A549 (cell line): ENCODE measurements around the gene RPS6KA2.

Source experiments
- SMC3 ChIP-seq: fragments of >200 bp; sonication (Bioruptor Twin); formaldehyde crosslinking; IDR thresholded peaks from 3 replicates; pipeline ENCODE4 v1.6.1; 2018; ENCODE audit warnings: inconsistent platforms
- TF ChIP-seq, protein P1 (sequence below): fragments of >200 bp; sonication (Bioruptor Twin); formaldehyde crosslinking; IDR thresholded peaks from 3 replicates; pipeline ENCODE4 v1.5.1; 2016

DNA sequence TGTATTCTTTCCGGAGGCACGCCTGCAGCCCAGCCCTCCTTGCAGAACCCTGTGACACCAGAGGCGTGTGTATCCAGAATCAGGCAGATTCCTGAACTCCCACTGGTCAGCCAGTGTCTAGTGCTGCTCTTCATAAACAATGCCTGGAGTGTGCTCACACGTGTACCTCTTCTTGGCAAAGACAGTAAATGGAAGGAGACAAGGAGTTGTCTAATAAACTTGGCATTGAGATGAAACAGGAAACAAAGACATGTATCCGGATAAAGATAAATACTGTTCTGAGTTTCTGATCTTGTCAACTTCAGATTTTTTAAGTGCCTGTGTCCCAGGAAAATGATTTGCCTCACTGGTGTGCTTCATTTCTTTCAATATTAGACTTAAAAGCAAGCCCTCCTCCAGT, 1.7 kb downstream of the RPS6KA2 start:
- no peak for TF ChIP-seq SMC3
- TF ChIP-seq, protein P1, sequence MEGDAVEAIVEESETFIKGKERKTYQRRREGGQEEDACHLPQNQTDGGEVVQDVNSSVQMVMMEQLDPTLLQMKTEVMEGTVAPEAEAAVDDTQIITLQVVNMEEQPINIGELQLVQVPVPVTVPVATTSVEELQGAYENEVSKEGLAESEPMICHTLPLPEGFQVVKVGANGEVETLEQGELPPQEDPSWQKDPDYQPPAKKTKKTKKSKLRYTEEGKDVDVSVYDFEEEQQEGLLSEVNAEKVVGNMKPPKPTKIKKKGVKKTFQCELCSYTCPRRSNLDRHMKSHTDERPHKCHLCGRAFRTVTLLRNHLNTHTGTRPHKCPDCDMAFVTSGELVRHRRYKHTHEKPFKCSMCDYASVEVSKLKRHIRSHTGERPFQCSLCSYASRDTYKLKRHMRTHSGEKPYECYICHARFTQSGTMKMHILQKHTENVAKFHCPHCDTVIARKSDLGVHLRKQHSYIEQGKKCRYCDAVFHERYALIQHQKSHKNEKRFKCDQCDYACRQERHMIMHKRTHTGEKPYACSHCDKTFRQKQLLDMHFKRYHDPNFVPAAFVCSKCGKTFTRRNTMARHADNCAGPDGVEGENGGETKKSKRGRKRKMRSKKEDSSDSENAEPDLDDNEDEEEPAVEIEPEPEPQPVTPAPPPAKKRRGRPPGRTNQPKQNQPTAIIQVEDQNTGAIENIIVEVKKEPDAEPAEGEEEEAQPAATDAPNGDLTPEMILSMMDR: no peak
